ENCODE results near the gene CNPY2.

DNA sequence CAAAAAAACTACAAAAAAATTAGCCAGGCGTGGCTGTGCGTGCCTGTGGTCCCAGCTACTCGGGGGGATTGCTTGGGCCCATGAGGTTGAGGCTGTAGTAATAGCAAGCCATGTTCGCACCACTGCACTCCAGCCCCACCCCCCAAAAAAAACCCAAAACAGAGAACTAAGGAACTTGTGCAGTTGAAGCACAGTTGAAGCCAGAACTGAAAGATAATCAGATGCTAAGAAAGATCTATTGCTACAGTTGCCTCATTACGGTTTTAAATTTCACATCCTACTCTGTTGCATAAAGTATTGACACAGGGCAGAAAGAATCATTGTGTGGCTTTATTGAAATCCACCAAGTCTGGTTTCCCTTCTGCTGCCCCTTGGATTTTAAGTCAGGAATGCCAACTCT lies 19.5 kb downstream of the CNPY2 start:
- TF ChIP-seq, protein P1, sequence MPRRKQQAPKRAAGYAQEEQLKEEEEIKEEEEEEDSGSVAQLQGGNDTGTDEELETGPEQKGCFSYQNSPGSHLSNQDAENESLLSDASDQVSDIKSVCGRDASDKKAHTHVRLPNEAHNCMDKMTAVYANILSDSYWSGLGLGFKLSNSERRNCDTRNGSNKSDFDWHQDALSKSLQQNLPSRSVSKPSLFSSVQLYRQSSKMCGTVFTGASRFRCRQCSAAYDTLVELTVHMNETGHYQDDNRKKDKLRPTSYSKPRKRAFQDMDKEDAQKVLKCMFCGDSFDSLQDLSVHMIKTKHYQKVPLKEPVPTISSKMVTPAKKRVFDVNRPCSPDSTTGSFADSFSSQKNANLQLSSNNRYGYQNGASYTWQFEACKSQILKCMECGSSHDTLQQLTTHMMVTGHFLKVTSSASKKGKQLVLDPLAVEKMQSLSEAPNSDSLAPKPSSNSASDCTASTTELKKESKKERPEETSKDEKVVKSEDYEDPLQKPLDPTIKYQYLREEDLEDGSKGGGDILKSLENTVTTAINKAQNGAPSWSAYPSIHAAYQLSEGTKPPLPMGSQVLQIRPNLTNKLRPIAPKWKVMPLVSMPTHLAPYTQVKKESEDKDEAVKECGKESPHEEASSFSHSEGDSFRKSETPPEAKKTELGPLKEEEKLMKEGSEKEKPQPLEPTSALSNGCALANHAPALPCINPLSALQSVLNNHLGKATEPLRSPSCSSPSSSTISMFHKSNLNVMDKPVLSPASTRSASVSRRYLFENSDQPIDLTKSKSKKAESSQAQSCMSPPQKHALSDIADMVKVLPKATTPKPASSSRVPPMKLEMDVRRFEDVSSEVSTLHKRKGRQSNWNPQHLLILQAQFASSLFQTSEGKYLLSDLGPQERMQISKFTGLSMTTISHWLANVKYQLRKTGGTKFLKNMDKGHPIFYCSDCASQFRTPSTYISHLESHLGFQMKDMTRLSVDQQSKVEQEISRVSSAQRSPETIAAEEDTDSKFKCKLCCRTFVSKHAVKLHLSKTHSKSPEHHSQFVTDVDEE (CRISPR knock-in tag; IDR thresholded peaks at IDR 0.05): no peak
- TF ChIP-seq RARB (CRISPR knock-in tag; IDR thresholded peaks at IDR 0.05) (no peak), ZNF565 (CRISPR knock-in tag; conservative IDR thresholded peaks at IDR 0.05; ENCODE audit: low read depth) (no peak)
- TF ChIP-seq, protein P2, sequence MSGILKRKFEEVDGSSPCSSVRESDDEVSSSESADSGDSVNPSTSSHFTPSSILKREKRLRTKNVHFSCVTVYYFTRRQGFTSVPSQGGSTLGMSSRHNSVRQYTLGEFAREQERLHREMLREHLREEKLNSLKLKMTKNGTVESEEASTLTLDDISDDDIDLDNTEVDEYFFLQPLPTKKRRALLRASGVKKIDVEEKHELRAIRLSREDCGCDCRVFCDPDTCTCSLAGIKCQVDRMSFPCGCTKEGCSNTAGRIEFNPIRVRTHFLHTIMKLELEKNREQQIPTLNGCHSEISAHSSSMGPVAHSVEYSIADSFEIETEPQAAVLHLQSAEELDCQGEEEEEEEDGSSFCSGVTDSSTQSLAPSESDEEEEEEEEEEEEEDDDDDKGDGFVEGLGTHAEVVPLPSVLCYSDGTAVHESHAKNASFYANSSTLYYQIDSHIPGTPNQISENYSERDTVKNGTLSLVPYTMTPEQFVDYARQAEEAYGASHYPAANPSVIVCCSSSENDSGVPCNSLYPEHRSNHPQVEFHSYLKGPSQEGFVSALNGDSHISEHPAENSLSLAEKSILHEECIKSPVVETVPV (CRISPR knock-in tag; IDR thresholded peaks at IDR 0.05): no peak
- TF ChIP-seq, protein P3, sequence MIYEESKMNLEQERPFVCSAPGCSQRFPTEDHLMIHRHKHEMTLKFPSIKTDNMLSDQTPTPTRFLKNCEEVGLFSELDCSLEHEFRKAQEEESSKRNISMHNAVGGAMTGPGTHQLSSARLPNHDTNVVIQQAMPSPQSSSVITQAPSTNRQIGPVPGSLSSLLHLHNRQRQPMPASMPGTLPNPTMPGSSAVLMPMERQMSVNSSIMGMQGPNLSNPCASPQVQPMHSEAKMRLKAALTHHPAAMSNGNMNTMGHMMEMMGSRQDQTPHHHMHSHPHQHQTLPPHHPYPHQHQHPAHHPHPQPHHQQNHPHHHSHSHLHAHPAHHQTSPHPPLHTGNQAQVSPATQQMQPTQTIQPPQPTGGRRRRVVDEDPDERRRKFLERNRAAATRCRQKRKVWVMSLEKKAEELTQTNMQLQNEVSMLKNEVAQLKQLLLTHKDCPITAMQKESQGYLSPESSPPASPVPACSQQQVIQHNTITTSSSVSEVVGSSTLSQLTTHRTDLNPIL (CRISPR knock-in tag; IDR thresholded peaks at IDR 0.05; ENCODE audit: low read depth): no peak
- TF ChIP-seq, protein P4, sequence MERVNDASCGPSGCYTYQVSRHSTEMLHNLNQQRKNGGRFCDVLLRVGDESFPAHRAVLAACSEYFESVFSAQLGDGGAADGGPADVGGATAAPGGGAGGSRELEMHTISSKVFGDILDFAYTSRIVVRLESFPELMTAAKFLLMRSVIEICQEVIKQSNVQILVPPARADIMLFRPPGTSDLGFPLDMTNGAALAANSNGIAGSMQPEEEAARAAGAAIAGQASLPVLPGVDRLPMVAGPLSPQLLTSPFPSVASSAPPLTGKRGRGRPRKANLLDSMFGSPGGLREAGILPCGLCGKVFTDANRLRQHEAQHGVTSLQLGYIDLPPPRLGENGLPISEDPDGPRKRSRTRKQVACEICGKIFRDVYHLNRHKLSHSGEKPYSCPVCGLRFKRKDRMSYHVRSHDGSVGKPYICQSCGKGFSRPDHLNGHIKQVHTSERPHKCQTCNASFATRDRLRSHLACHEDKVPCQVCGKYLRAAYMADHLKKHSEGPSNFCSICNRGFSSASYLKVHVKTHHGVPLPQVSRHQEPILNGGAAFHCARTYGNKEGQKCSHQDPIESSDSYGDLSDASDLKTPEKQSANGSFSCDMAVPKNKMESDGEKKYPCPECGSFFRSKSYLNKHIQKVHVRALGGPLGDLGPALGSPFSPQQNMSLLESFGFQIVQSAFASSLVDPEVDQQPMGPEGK (CRISPR knock-in tag; IDR thresholded peaks at IDR 0.05; ENCODE audit: borderline replicate concordance): no peak
